MM.1S (cell line): ENCODE results near the gene DEDD2.

ENCODE experiments used
- EZH2 ChIP-seq: fragments of 300-600 bp; sonication (generic); optimal IDR thresholded peaks from 2 replicates; pipeline ENCODE3; 2017; ENCODE audit warnings: low read depth, mild to moderate bottlenecking, antibody characterized with exemption, low read length, mixed read lengths
- EZH2phosphoT487 ChIP-seq: fragments of 300-600 bp; sonication (generic); IDR thresholded peaks from 2 replicates; pipeline ENCODE4 v1.6.1; 2018; ENCODE audit warnings: antibody characterized with exemption, low read length
- TF ChIP-seq, protein P1 (sequence below): fragments of 300-600 bp; sonication (generic); IDR thresholded peaks from 2 replicates; pipeline ENCODE4 v1.5.1; 2016; ENCODE audit warnings: antibody characterized with exemption, low read length, mixed read lengths

DNA sequence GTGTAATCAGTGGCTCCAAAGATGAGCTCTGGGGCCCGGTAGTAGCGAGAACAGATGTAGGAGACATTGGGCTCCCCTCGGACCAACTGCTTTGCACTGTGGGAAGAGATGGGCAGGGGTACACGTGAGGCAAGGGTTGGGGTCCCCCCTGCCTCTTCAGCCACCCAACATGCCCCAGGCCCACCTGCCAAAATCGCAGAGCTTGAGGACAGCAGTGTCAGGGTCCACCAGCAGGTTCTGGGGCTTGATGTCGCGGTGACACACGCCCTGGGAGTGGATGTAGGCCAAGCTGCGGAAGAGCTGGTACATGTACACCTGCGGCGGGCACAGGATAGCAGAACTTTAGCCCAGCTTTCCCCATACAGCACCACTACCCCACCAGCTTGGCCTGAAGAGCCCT, 16.9 kb upstream of the DEDD2 start:
- TF ChIP-seq, protein P1, sequence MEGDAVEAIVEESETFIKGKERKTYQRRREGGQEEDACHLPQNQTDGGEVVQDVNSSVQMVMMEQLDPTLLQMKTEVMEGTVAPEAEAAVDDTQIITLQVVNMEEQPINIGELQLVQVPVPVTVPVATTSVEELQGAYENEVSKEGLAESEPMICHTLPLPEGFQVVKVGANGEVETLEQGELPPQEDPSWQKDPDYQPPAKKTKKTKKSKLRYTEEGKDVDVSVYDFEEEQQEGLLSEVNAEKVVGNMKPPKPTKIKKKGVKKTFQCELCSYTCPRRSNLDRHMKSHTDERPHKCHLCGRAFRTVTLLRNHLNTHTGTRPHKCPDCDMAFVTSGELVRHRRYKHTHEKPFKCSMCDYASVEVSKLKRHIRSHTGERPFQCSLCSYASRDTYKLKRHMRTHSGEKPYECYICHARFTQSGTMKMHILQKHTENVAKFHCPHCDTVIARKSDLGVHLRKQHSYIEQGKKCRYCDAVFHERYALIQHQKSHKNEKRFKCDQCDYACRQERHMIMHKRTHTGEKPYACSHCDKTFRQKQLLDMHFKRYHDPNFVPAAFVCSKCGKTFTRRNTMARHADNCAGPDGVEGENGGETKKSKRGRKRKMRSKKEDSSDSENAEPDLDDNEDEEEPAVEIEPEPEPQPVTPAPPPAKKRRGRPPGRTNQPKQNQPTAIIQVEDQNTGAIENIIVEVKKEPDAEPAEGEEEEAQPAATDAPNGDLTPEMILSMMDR: no peak
- TF ChIP-seq EZH2phosphoT487 (no peak), EZH2 (no peak)
